Measurements from ENCODE around the gene TRIO. TPM values are rescaled to one million over a fixed set of nuclear protein-coding genes. Genes with fewer than 3 reads are reported as not detected.

TRIO gene
- total and polyA plus RNA-seq, 12 donors: 26.2 to 85.2 (median 61.9) TPM

GRCh38 chr5:14308384-14309154, 165.4 kb downstream of the TRIO start:
- ATAC-seq: no peak
- TF ChIP-seq CTCF (IDR thresholded peaks at IDR 0.05): no peak
- Histone ChIP-seq H3K9me3 (no peaks in the 10 kb centered on the region), H3K27ac (no peak overlapping the region), H3K4me3 (no peak overlapping the region), H3K27me3 (no peaks in the 10 kb centered on the region), H3K4me1 (peaks cover 0 to 30% (median 14%) of the 10 kb centered on the region in 9 donors), H3K36me3 (peaks cover 0 to 89% (median 4%) of the 10 kb centered on the region in 9 donors)
- DNase-seq: no peak
- intact Hi-C loops (cut with DNase I): no loop called here
- WGBS, 2 donors: 95 to 99% methylated on average over 5 of the region's 5 CpGs

GRCh38 chr5:14309199-14309598, 166.1 kb downstream of the TRIO start:
- Histone ChIP-seq H3K9me3 (no peaks in the 10 kb centered on the region), H3K4me3 (no peak overlapping the region), H3K36me3 (peaks cover 0 to 90% (median 4%) of the 10 kb centered on the region in 9 donors), H3K27ac (no peak overlapping the region), H3K4me1 (peaks cover 0 to 30% (median 14%) of the 10 kb centered on the region in 9 donors), H3K27me3 (no peaks in the 10 kb centered on the region)
- DNase-seq (no peak), ATAC-seq (no peak)
- TF ChIP-seq CTCF (IDR thresholded peaks at IDR 0.05): no peak
- intact Hi-C loops (cut with DNase I): no loop called here

- WGBS, 2 donors: 50 to 72% methylated on average over 8 of the region's 8 CpGs
- H3K4me3 ChIP-seq: no peak overlapping the region
- no peak for TF ChIP-seq CTCF (IDR thresholded peaks at IDR 0.05)
- intact Hi-C loops (cut with DNase I): no loop called here
- peaks cover 0 to 86% (median 5%) of the 10 kb centered on the region in 9 donors for H3K36me3 ChIP-seq
- no peaks in the 10 kb centered on the region for H3K9me3 ChIP-seq
- no peaks in the 10 kb centered on the region for H3K27me3 ChIP-seq
- peaks cover 0 to 26% (median 10%) of the 10 kb centered on the region in 9 donors for H3K4me1 ChIP-seq
- DNase-seq: no peak
- H3K27ac ChIP-seq: no peak overlapping the region
- no peak for ATAC-seq
Measured at GRCh38 chr5:14309878-14310531, 166.9 kb downstream of the TRIO start.

DNA sequence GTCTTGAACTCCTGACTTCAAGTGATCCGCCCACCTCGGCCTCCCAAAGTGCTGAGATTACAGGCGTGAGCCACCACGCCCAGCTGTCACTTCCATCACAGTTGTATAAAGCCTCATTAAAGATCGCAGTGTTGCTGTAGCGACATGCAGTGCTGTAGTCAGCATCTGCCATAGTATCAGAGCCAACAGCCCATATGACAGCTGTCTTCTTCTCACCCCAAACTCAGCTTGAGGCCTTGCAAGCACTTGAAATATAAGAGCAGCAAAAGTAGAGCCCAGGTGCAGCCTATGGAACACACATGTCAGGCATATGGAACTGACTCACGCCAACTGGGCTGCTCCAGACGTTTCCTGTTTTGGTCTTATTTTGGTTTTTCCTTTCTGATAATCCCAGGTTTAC, 167.8 kb downstream of the TRIO start:
- no peaks in the 10 kb centered on the region for H3K27me3 ChIP-seq
- no peak for TF ChIP-seq CTCF (IDR thresholded peaks at IDR 0.05)
- no peak overlapping the region for H3K4me3 ChIP-seq
- no peak overlapping the region for H3K27ac ChIP-seq
- ATAC-seq: no peak
- DNase-seq: no peak
- WGBS, 2 donors: 96 to 97% methylated on average over 8 of the region's 8 CpGs
- intact Hi-C loops (cut with DNase I): no loop called here
- peaks cover 0 to 78% (median 9%) of the 10 kb centered on the region in 9 donors for H3K36me3 ChIP-seq
- peaks cover 0 to 27% (median 8%) of the 10 kb centered on the region in 9 donors for H3K4me1 ChIP-seq
- H3K9me3 ChIP-seq: no peaks in the 10 kb centered on the region

Measured in heart right ventricle (tissue), 16 donors.